Esophagus muscularis mucosa (tissue), 4 donors: ENCODE data around the gene CAPN11.

Experiments
- CTCF ChIP-seq, 3 experiments: fragments of 200-600 bp in 2 of 3; fragments of 450-650 bp in 1 of 3; sonication (generic) in 2 of 3; IDR thresholded peaks; one replicate each; pipeline ENCODE4 v1.5.1; 2017 to 2019; ENCODE audit warnings: antibody characterized with exemption in 3 of 3, mild to moderate bottlenecking in 2 of 3, moderate library complexity in 1 of 3
- EP300 ChIP-seq: sonication (generic); formaldehyde crosslinking; IDR thresholded peaks from one replicate; pipeline ENCODE4 v1.6.1; 2017; ENCODE audit warnings: antibody characterized with exemption
- POLR2A ChIP-seq: fragments of 450-650 bp; IDR thresholded peaks from one replicate; pipeline ENCODE4 v1.6.1; 2017; ENCODE audit warnings: antibody characterized with exemption, moderate library complexity, mild to moderate bottlenecking, low read depth
- POLR2AphosphoS5 ChIP-seq, 2 donors: sonication (generic); formaldehyde crosslinking; IDR thresholded peaks; one replicate each; pipeline ENCODE4 v1.6.1; 2017; ENCODE audit warnings: antibody characterized with exemption in 2 of 2

DNA sequence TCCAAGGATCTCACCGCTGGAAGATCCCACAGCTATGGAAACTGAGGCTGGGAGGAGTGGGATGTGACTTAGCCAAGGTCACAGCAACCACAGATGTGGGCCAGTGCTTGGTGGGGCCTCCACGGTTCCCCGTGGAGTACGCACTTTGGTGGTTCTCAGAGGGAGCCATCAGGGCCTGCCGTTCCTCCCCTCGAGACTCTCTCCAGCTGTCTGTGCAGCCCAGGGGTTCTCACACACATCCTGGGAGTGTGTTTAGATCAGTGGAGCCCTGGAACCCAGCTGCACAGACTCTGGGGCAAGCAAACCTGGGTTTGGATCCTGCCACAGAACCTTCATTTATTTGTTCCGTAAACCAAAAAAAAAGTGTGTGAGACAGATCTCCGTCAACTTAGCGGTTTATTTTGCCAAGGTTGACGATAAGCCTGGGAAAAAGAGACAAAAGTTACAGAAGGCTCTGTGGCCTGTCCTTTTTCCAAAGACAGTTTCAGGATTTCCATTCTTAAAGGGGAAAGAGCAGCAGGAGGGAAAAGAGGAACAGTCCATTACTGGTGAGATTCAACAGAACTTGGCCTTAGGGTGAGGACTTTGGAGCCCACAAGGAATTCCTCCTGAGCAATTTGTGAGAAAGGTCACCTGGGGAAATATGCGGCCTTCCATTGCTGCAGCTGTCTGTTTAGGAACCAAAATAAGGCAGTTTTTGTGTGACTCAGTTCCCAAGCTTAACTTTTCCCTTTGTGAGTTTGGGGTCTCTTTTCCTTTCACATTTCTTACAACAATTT lies 44.5 kb downstream of the CAPN11 start:
- no peak for TF ChIP-seq CTCF (IDR thresholded peaks at IDR 0.05)
- no peak for TF ChIP-seq POLR2A
- TF ChIP-seq POLR2AphosphoS5 (IDR thresholded peaks at IDR 0.05) = no peak
- no peak for TF ChIP-seq EP300
